GM12873 (cell line): Measurements from ENCODE around the gene RUNDC3A.

Experiments
- CTCF ChIP-seq: IDR thresholded peaks from 2 replicates; pipeline ENCODE4 v1.5.1; 2012; ENCODE audit warnings: low read depth, mild to moderate bottlenecking, moderate library complexity, low read length, control low read depth; ENCODE audit not compliant: insufficient read depth; ENCODE audit errors: missing control alignments

The RUNDC3A gene

GRCh38 chr17:44344939-44345453 is 36.6 kb downstream of the RUNDC3A start, which contains the start of gene GRN:
TSS of gene GRN (plus strand) at chr17:44345302. CDS start at chr17:44349165, 3,863 bp downstream.
- no peak for TF ChIP-seq CTCF

GRCh38 chr17:44345454-44346026 is 37.1 kb downstream of the RUNDC3A start:
- peak; percentile 76 for TF ChIP-seq CTCF

GRCh38 chr17:44346064-44346844 is 37.9 kb downstream of the RUNDC3A start:
- TF ChIP-seq CTCF, result no peak

GRCh38 chr17:44348234-44348987 is 40.0 kb downstream of the RUNDC3A start:
- TF ChIP-seq CTCF, result no peak

- TF ChIP-seq CTCF, result no peak
Measured at GRCh38 chr17:44348988-44349364, 40.6 kb downstream of the RUNDC3A start.

- TF ChIP-seq CTCF, result no peak
Measured at GRCh38 chr17:44349553-44350070, 41.2 kb downstream of the RUNDC3A start.
